Loucy (cell line): ENCODE data around the gene PRRC2B.
"Not testable (repeated sequence)": the region's sequence is repeated elsewhere in the genome, so short reads cannot be mapped to it uniquely, and the experiment has no call there.

Source experiments
- H2AFZ ChIP-seq: fragments of 200-600 bp; sonication (generic); 2 replicates; pipeline ENCODE4 v1.6.0; 2016; ENCODE audit warnings: antibody characterized with exemption, mild to moderate bottlenecking, low read length, moderate library complexity
- H3F3A ChIP-seq: fragments of 200-600 bp; 2 replicates; pipeline ENCODE4 v1.6.0; 2016; ENCODE audit warnings: antibody characterized with exemption, low read depth, mild to moderate bottlenecking
- H3K27me3 ChIP-seq: fragments of 200-600 bp; sonication (generic); 2 replicates; pipeline ENCODE4 v1.6.1; 2014; ENCODE audit warnings: low read length, mild to moderate bottlenecking; ENCODE audit not compliant: insufficient read depth, poor library complexity, severe bottlenecking
- H3K36me3 ChIP-seq: fragments of 200-600 bp; sonication (generic); 2 replicates; pipeline ENCODE4 v1.6.1; 2016; ENCODE audit warnings: low read length; ENCODE audit not compliant: insufficient read depth
- H3K4me1 ChIP-seq: fragments of 200-600 bp; sonication (generic); 2 replicates; pipeline ENCODE4 v1.5.1; 2014; ENCODE audit warnings: low read length, mild to moderate bottlenecking; ENCODE audit not compliant: insufficient read depth, poor library complexity, severe bottlenecking
- H3K4me2 ChIP-seq: fragments of 200-600 bp; sonication (generic); 2 replicates; pipeline ENCODE4 v1.6.0; 2014; ENCODE audit warnings: antibody characterized with exemption, low read length, low read depth, mild to moderate bottlenecking; ENCODE audit not compliant: poor library complexity, severe bottlenecking
- H3K4me3 ChIP-seq: fragments of 200-600 bp; sonication (generic); 2 replicates; pipeline ENCODE4 v1.5.1; 2014; ENCODE audit warnings: low read length, mild to moderate bottlenecking, mixed read lengths; ENCODE audit not compliant: poor library complexity, severe bottlenecking
- H3K79me2 ChIP-seq: fragments of 200-600 bp; sonication (generic); 2 replicates; pipeline ENCODE4 v1.6.1; 2014; ENCODE audit warnings: low read length; ENCODE audit not compliant: insufficient read depth
- H3K9ac ChIP-seq: fragments of 200-600 bp; sonication (generic); 2 replicates; pipeline ENCODE4 v1.6.0; 2014; ENCODE audit warnings: mild to moderate bottlenecking, low read depth, low read length, moderate library complexity; ENCODE audit not compliant: poor library complexity, severe bottlenecking
- H3K9me2 ChIP-seq: fragments of 200-600 bp; sonication (generic); replicated peaks from 2 replicates; pipeline ENCODE4 v1.6.1; 2016; ENCODE audit warnings: low read depth, low read length, mixed read lengths
- H3K9me3 ChIP-seq: fragments of 200-600 bp; sonication (generic); 2 replicates; pipeline ENCODE4 v1.6.1; 2014; ENCODE audit warnings: mild to moderate bottlenecking, antibody characterized with exemption, low read length, low read depth; ENCODE audit not compliant: insufficient read depth
- H4K20me1 ChIP-seq: fragments of 200-600 bp; sonication (generic); 2 replicates; pipeline ENCODE4 v1.6.0; 2014; ENCODE audit warnings: antibody characterized with exemption, low read length, mild to moderate bottlenecking; ENCODE audit not compliant: insufficient read depth, poor library complexity, severe bottlenecking
- EZH2phosphoT487 ChIP-seq: fragments of 200-600 bp; IDR thresholded peaks from 2 replicates; pipeline ENCODE4 v1.6.1; 2018; ENCODE audit warnings: antibody characterized with exemption, mild to moderate bottlenecking, moderate library complexity, borderline replicate concordance
- TF ChIP-seq, protein P1 (sequence below): fragments of 200-600 bp; sonication (generic); conservative IDR thresholded peaks from 2 replicates; pipeline ENCODE4 v1.5.1; 2014; ENCODE audit warnings: mild to moderate bottlenecking, antibody characterized with exemption, low read length

PRRC2B gene

DNA sequence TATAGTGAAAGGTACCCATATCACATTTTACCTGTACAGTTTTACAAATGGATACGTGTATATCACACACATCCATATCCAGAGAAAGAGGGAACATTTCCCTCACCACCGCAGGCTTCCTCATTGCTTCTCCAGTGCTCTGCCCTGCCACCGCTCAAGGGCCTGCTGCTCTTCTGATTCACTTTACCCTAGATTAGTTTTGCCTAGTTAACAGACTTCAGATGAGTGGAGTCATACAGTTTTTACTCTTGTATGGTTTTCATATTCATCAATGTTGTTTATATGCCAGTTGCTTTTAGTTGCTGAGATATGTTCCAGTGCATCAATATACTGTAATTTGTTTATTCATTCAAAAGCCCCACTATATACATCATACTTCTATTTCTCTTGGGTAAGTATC is 54.9 kb downstream of the PRRC2B start:
- H3F3A ChIP-seq, result no peaks in the 10 kb centered on the region
- peaks cover 11% of the 10 kb centered on the region for H3K79me2 ChIP-seq
- H3K36me3 ChIP-seq, result peaks cover 93% of the 10 kb centered on the region
- H4K20me1 ChIP-seq, result peaks cover 25% of the 10 kb centered on the region
- TF ChIP-seq, protein P1, sequence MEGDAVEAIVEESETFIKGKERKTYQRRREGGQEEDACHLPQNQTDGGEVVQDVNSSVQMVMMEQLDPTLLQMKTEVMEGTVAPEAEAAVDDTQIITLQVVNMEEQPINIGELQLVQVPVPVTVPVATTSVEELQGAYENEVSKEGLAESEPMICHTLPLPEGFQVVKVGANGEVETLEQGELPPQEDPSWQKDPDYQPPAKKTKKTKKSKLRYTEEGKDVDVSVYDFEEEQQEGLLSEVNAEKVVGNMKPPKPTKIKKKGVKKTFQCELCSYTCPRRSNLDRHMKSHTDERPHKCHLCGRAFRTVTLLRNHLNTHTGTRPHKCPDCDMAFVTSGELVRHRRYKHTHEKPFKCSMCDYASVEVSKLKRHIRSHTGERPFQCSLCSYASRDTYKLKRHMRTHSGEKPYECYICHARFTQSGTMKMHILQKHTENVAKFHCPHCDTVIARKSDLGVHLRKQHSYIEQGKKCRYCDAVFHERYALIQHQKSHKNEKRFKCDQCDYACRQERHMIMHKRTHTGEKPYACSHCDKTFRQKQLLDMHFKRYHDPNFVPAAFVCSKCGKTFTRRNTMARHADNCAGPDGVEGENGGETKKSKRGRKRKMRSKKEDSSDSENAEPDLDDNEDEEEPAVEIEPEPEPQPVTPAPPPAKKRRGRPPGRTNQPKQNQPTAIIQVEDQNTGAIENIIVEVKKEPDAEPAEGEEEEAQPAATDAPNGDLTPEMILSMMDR, result no peak
- TF ChIP-seq EZH2phosphoT487, result no peak
- H3K9ac ChIP-seq, result no peak overlapping the region
- H3K9me2 ChIP-seq, result no peaks in the 10 kb centered on the region
- H3K4me1 ChIP-seq, result no peaks in the 10 kb centered on the region
- H3K4me3 ChIP-seq, result no peak overlapping the region
- no peak overlapping the region for H3K4me2 ChIP-seq
- H2AFZ ChIP-seq, result no peak overlapping the region
- no peaks in the 10 kb centered on the region for H3K27me3 ChIP-seq
- no peaks in the 10 kb centered on the region for H3K9me3 ChIP-seq

- Histone ChIP-seq H3K9ac (no peak overlapping the region), H3K36me3 (peaks cover 93% of the 10 kb centered on the region), H3K4me1 (no peaks in the 10 kb centered on the region), H3K4me2 (no peak overlapping the region), H3K4me3 (no peak overlapping the region), H3K27me3 (no peaks in the 10 kb centered on the region), H3F3A (no peaks in the 10 kb centered on the region), H3K9me3 (no peaks in the 10 kb centered on the region), H2AFZ (no peak overlapping the region), H3K9me2 (no peaks in the 10 kb centered on the region), H3K79me2 (peaks cover 15% of the 10 kb centered on the region), H4K20me1 (peaks cover 30% of the 10 kb centered on the region)
- TF ChIP-seq, protein P1, result no peak
- no peak for TF ChIP-seq EZH2phosphoT487
These were observed 55.4 kb downstream of the PRRC2B start for GRCh38 chr9:131449276-131449675.

GRCh38 chr9:131454028-131454427 is 60.1 kb downstream of the PRRC2B start:
- Histone ChIP-seq H3K27me3 (no peaks in the 10 kb centered on the region), H3K9ac (no peak overlapping the region), H2AFZ (no peak overlapping the region), H3F3A (no peaks in the 10 kb centered on the region), H3K36me3 (peaks cover 94% of the 10 kb centered on the region), H3K4me2 (no peak overlapping the region), H3K79me2 (peaks cover 30% of the 10 kb centered on the region), H3K4me1 (no peaks in the 10 kb centered on the region), H3K9me3 (no peaks in the 10 kb centered on the region), H4K20me1 (peaks cover 27% of the 10 kb centered on the region), H3K4me3 (no peak overlapping the region), H3K9me2 (no peaks in the 10 kb centered on the region)
- TF ChIP-seq, protein P1, result no peak
- no peak for TF ChIP-seq EZH2phosphoT487

GRCh38 chr9:131455655-131456054 is 61.8 kb downstream of the PRRC2B start:
- not testable (repeated sequence) for H3K4me3 ChIP-seq, H3K9me3 ChIP-seq, H3K27me3 ChIP-seq, H3K4me1 ChIP-seq, H3F3A ChIP-seq, H3K9me2 ChIP-seq, H3K4me2 ChIP-seq, H2AFZ ChIP-seq, H3K9ac ChIP-seq
- Histone ChIP-seq H3K79me2 (peaks cover 30% of the 10 kb centered on the region), H3K36me3 (peaks cover 94% of the 10 kb centered on the region), H4K20me1 (peaks cover 24% of the 10 kb centered on the region)
